ENCODE results near the gene ANKRD33. TPM values are rescaled to one million over a fixed set of nuclear protein-coding genes. Genes with fewer than 3 reads are reported as not detected.
A peak's percentile ranks its signal among the peaks of the same experiment; 100 is the strongest.

ANKRD33 gene
- total RNA-seq, 6 donors from 2014 or later = not detected

DNA sequence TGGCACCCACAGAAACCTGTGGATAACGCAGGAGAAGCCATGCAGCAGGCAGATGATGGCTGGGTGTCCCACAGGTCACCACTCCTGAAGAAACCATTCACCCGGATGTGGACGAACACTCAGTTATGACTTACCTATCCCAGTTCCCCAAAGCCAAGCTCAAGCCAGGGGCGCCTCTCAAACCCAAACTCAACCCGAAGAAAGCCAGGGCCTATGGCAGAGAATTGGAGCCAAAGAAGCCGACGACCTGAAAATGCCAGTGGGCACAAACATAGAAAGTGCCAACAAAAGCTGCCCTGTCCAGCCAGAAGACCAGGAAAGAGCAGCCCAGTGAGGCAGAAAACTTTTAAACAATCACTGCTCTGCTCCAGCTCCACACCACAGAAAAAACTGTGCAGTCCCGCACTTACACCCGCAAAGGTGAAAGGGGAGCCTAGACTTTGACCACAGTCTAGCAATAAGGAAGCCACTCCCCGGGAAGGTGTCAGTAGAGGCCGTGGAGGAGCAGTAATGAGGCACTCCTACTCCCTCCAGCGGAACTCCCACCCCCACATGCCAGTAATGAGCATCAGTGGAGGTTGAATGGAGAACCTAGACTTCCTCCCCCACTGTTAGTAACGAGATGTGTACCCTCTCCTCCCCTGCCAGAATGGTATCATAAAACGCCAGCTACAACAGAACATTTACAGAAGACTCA lies 13.4 kb downstream of the ANKRD33 start:
- peaks cover 32 to 39% (median 34%) of the 10 kb centered on the region in 4 donors for H3K4me1 ChIP-seq
- no peaks in the 10 kb centered on the region for H3K27me3 ChIP-seq
- peak overlapping the region in 2 of 4 donors; percentile 43 to 45 for H3K27ac ChIP-seq
- H3K4me3 ChIP-seq = no peak overlapping the region
- ATAC-seq (ENCODE audit: low FRiP score in 2 of 2) (no peak), DNase-seq (no peak)
- H3K36me3 ChIP-seq = no peaks in the 10 kb centered on the region
- TF ChIP-seq POLR2AphosphoS5 (IDR thresholded peaks at IDR 0.05) (no peak), POLR2A (IDR thresholded peaks at IDR 0.05) (no peak), EP300 (IDR thresholded peaks at IDR 0.05) (no peak)
- TF ChIP-seq, protein P1, sequence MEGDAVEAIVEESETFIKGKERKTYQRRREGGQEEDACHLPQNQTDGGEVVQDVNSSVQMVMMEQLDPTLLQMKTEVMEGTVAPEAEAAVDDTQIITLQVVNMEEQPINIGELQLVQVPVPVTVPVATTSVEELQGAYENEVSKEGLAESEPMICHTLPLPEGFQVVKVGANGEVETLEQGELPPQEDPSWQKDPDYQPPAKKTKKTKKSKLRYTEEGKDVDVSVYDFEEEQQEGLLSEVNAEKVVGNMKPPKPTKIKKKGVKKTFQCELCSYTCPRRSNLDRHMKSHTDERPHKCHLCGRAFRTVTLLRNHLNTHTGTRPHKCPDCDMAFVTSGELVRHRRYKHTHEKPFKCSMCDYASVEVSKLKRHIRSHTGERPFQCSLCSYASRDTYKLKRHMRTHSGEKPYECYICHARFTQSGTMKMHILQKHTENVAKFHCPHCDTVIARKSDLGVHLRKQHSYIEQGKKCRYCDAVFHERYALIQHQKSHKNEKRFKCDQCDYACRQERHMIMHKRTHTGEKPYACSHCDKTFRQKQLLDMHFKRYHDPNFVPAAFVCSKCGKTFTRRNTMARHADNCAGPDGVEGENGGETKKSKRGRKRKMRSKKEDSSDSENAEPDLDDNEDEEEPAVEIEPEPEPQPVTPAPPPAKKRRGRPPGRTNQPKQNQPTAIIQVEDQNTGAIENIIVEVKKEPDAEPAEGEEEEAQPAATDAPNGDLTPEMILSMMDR (IDR thresholded peaks at IDR 0.05) = no peak
- H3K9me3 ChIP-seq = no peaks in the 10 kb centered on the region
- 81 to 83% methylated on average over 12 to 14 of the region's 14 CpGs for WGBS, 2 donors

DNA sequence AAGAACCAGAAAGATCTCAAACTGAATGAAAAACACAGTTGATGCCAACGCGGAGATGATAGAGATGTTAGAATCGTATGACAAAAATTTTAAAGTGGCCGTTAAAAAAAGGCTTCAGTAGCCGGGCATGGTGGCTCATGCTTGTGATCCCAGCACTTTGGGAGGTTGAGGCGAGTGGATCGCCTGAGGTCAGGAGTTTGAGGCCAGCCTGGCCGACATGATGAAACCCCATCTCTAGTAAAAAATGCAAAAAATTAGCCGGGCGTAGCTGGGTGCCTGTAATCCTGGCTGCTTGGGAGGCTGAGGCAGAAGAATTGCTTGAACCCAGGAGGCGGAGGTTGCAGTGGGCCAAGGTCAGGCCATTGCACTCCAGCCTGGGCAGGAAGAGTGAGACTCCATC lies 14.0 kb downstream of the ANKRD33 start:
- Histone ChIP-seq H3K9me3 (no peaks in the 10 kb centered on the region), H3K4me3 (no peak overlapping the region), H3K4me1 (peaks cover 32 to 40% (median 37%) of the 10 kb centered on the region in 4 donors), H3K27me3 (peaks cover 0 to 3% (median under 1%) of the 10 kb centered on the region in 4 donors), H3K36me3 (no peaks in the 10 kb centered on the region), H3K27ac (peak overlapping the region in 1 of 4 donors; percentile 99)
- TF ChIP-seq, protein P1 (IDR thresholded peaks at IDR 0.05) = no peak
- TF ChIP-seq EP300 (IDR thresholded peaks at IDR 0.05) = no peak
- no peak for TF ChIP-seq POLR2AphosphoS5 (IDR thresholded peaks at IDR 0.05)
- no peak for TF ChIP-seq POLR2A (IDR thresholded peaks at IDR 0.05)
- WGBS, 2 donors = 94 to 96% methylated on average over 11 of the region's 11 CpGs
- DNase-seq (no peak), ATAC-seq (ENCODE audit: low FRiP score in 2 of 2) (no peak)

DNA sequence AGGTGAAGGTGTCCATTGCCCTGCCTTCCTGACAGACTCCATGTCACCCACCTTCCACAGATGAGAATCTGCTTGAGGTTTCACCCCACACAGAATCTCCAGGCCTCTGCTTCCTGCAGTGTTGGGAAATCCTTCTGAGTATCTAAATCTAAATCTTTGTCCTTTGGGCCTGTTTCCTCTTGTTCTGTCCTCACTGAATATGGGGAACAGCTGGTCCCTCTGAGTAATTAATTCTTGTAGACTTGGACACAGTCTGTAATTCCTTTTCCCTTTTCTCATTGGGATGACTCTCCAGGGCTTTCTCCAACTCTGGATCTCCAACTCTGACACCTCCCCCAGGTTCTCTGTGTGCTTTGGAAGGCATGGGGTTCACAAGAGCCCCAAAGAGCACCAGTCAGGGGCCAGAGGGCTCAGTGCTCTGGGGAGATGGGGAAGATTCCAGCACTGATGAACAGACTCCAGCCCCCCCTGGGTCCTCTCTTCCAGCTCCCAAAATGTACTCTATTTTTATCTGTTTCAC lies 17.1 kb downstream of the ANKRD33 start:
- H3K36me3 ChIP-seq = no peaks in the 10 kb centered on the region
- H3K27me3 ChIP-seq = peaks cover 0 to 10% (median 9%) of the 10 kb centered on the region in 4 donors
- TF ChIP-seq POLR2AphosphoS5 (IDR thresholded peaks at IDR 0.05) (peak; percentile 11 to 80), EP300 (IDR thresholded peaks at IDR 0.05) (peak in 1 of 4 donors; percentile 86)
- TF ChIP-seq, protein P1 (IDR thresholded peaks at IDR 0.05) = no peak
- no peaks in the 10 kb centered on the region for H3K9me3 ChIP-seq
- ATAC-seq (ENCODE audit: low FRiP score in 2 of 2) = peak; percentile 59 to 61
- peak overlapping the region in 1 of 4 donors; percentile 7 for H3K4me3 ChIP-seq
- peaks cover 16 to 39% (median 31%) of the 10 kb centered on the region in 4 donors for H3K4me1 ChIP-seq
- H3K27ac ChIP-seq = peak overlapping the region; percentile 95 to 99 (median 95)
- no peak for DNase-seq

DNA sequence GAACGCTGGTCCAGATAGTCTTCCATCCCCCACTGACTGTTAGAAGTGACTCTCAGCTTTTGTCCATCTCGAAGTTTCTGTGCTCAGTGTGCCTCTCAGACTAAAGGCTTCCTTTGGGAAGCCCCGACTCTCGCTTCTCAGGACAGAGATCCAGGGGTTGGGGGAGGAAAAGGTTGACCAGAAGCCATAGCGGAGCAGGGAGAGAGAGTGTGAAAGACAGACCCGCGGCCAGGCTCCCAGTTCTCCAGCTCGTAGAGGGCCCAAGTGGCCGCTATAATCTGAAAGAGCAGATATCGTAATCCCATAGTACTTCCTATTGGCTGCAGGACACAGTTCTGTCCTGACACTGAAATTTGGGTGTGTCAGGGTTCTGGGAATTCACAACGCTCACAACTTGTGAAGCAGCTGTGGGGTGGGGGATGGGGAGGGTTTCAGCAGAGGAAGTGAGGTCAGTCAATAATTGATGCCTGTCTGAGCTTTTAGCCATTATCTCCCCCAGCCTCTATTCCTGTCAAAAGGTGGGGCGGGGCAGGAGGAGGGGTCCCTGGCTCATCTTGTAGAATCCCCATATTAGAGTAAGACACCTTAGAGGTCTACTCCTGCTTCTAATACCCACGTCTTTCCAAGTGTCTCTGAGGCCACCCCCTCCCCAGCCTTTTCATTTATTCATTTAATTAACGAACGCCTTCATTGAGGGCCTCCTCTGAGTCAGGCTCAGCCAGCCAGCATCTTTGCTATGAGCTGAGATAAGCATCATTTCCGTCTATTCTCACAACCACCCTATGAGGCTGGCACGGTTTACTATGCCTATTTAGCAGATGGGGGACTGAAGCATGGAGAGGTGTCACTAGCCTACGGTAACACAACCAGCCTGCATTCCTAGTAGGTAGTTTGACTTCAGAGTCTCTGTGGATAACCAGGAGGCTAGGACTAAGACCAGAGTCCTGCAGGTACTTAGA lies 17.8 kb downstream of the ANKRD33 start:
- H3K4me1 ChIP-seq = peaks cover 22 to 46% (median 36%) of the 10 kb centered on the region in 4 donors
- ATAC-seq (ENCODE audit: low FRiP score in 2 of 2) = peak; percentile 66 to 86

More for the DNA sequence above, 17.8 kb downstream of the ANKRD33 start:
- no peaks in the 10 kb centered on the region for H3K36me3 ChIP-seq
- H3K27ac ChIP-seq = peak overlapping the region; percentile 95 to 99 (median 95)
- TF ChIP-seq EP300 (IDR thresholded peaks at IDR 0.05) = peak; percentile 39 to 94 (median 75)
- TF ChIP-seq, protein P1 (IDR thresholded peaks at IDR 0.05) = no peak
- TF ChIP-seq POLR2AphosphoS5 (IDR thresholded peaks at IDR 0.05) = peak; percentile 52 to 89
- peak in 2 of 4 donors; percentile 32 to 44 for TF ChIP-seq POLR2A (IDR thresholded peaks at IDR 0.05)
- H3K9me3 ChIP-seq = no peaks in the 10 kb centered on the region
- peak in 1 of 2 donors; percentile 72 for DNase-seq
- H3K4me3 ChIP-seq = peak overlapping the region in 3 of 4 donors; percentile 45 to 63 (median 61)
- 48 to 52% methylated on average over 17 to 18 of the region's 18 CpGs for WGBS, 2 donors
- H3K27me3 ChIP-seq = peaks cover 0 to 10% (median 9%) of the 10 kb centered on the region in 4 donors
